Anterior cingulate cortex (tissue), 58 donors: ENCODE data around the gene ZNF584.

Experiments used
- DNase-seq, 58 donors: peaks; one replicate each; lab custom pipeline; 2025; lab: John Stamatoyannopoulos, UW

The ZNF584 gene

DNA sequence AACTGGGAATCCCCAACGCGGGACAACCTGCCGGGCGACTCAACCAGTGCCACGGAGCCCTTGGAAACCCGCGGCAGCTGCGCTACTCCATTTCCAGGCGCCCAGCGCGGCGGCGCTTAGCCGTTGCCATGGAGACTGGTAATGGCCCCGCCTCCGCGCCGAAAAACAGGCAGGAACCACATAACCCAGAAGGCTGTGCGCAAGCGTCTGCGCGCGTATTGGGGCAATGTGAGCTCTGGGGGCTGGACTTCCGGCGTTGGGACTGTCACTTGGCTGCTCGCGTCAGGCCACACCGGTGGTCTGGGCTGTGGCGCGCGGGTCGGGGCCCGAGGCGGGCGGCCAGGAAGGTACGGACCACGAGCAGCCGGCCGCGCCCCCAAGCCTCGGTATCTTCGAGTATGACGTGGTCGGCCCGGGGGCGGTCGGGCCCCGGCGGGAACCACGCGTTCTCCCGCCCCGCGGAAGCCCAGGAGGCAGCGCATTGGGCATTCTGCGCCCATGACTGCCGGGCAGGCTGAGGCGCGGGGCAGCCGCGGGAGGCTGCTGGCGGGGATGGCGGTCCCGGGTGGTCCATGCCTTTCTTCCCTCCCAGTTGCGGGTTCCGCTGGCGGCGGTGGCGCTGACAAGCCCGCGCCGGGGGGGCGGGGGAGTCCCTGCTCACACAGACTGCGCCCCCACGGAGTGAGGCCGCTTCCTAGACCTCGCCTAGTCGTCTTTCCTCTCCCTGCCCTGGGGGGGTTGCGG is 43.1 kb downstream of the ZNF584 start, which contains the start of gene ZNF324B:
Gene ZNF324B, plus strand, starts transcription at position 265 of the 744 bp plus-strand sequence. CDS start 2,080 bp downstream, outside the sequence.
- DNase-seq: peak; percentile 63 to 98 (median 96)

GRCh38 chr19:58453743-58454142 is 45.3 kb downstream of the ZNF584 start:
- no peak for DNase-seq

GRCh38 chr19:58455306-58455705 is 46.9 kb downstream of the ZNF584 start:
- DNase-seq: no peak

GRCh38 chr19:58456111-58456510 is 47.7 kb downstream of the ZNF584 start:
- no peak for DNase-seq

- DNase-seq: no peak
These were observed 51.6 kb downstream of the ZNF584 start for GRCh38 chr19:58460039-58460438.

DNA sequence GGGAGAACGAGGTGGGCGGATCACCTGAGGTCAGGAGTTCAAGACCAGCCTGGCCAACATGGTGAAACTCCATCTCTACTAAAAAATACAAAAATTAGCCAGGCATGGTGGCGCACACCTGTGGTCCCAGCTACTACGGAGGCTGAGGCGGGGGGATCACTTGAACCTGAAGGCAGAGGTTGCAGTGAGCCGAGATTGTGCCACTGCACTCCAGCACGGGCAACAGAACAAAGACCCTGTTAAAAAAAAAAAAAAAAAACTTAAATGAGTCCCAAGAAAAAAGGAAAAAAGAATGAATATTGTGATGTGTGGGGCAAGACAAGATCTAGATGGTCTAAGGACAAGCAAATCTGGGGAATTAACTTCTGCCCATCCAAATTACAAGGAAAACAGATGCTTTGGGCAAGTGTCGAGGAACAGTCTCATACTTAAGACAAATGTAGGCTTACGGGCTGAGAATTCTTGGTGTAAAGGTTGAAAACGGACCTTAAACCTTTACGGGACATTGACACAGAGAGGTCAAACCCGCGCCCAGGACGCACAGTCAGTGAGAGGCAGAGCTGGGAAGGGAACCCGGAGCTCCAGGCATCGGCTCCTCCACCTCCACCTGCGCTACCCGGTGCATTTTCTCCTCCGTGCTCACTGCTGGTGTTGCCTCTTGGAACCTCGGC is 57.8 kb downstream of the ZNF584 start:
- DNase-seq: no peak

- peak; percentile 84 to 99 (median 97) for DNase-seq
These were observed 58.5 kb downstream of the ZNF584 start, which contains the start of gene ZNF324 for GRCh38 chr19:58466760-58467589. ZNF324 (plus strand) TSS chr19:58467080; CDS start chr19:58469186, 2,106 bp downstream.
